ENCODE results near the gene GNG12.

GRCh38 chr1:67676287-67676686 is 157.0 kb downstream of the GNG12 start:
- TF ChIP-seq CTCF (IDR thresholded peaks at IDR 0.05) = no peak
- TF ChIP-seq POLR2A (IDR thresholded peaks at IDR 0.05) = no peak

All from adrenal gland (tissue), 5 donors.